SH-SY5Y (cell line): Measurements from ENCODE around the gene FAM222B.

Experiments used
- GATA2 ChIP-seq: IDR thresholded peaks from 2 replicates; pipeline ENCODE4 v1.6.1; 2011; ENCODE audit warnings: mild to moderate bottlenecking, low read depth, low read length
- GATA3 ChIP-seq: IDR thresholded peaks from 2 replicates; pipeline ENCODE4 v1.6.1; 2011; ENCODE audit warnings: low read depth, mild to moderate bottlenecking, low read length, moderate library complexity

DNA sequence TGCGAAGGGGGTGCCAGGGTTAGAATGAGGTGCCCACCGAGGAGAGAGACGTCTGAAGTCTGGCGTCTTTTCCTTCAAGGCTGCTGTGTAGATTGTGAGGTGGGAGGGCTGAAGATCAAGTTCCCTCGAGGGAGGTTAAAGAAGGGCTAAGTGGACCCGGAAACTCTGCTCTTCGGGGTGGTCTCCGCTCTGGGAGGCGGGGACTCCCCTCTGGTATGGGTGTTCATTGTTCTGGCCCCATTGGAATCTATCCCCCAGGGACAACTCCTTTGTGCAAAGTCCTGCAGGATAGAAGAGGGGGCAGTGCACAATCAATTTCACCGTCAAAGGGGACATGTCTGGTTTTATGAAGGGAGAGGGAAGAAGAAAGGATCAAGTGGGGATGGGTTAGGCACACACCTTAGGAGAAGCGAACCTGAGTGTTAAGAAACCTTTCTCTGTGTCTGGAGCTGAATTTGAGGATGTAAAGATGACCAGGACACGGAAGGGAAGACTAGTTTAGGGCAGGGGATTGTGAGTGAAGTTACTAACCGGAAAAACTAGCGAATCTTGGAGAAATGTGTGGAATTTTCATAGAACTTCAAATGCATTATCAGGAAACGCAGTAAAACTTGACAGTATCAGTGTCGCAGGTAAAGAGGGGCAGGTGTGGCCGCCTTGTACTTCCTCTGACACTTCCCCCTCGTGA is 124.1 kb downstream of the FAM222B start:
- TF ChIP-seq GATA2 (no peak), GATA3 (no peak)
